AG04450 (cell line): ENCODE data around the gene IL1RAPL1. TPM values are rescaled to one million over a fixed set of nuclear protein-coding genes. Genes with fewer than 3 reads are reported as not detected.

ENCODE experiments used
- CTCF ChIA-PET: fragments of 300-600, 350-600 bp; formaldehyde crosslinking; extraction: SDS; loops from one replicate; lab custom pipeline; 2022; ENCODE audit warnings: antibody characterized with exemption, inconsistent platforms; lab: Charles Lee
- POLR2A ChIA-PET: fragments of 350-600 bp; formaldehyde crosslinking; extraction: SDS; loops from one replicate; lab custom pipeline; 2021; ENCODE audit warnings: antibody characterized with exemption, inconsistent platforms; lab: Yijun Ruan, JAX
- DNase-seq: peaks from one replicate; pipeline ENCODE4 v3.0.0-alpha.2; 2011; ENCODE audit warnings: low read depth, low spot score
- H3K27ac ChIP-seq: one replicate; pipeline ENCODE4 v1.5.1; 2012; ENCODE audit warnings: low read depth, low read length, control low read depth
- H3K27me3 ChIP-seq: one replicate; pipeline ENCODE4 v1.6.0; 2012; ENCODE audit warnings: low read length; ENCODE audit not compliant: control insufficient read depth, insufficient read depth
- H3K4me3 ChIP-seq: 2 replicates; pipeline ENCODE4 v1.5.1; 2011; ENCODE audit warnings: mild to moderate bottlenecking, low read depth, low read length, control low read depth
- H3K9me3 ChIP-seq: 2 replicates; pipeline ENCODE4 v1.5.1; 2012; ENCODE audit warnings: low read length; ENCODE audit not compliant: control insufficient read depth, insufficient read depth
- CTCF ChIP-seq: IDR thresholded peaks from 2 replicates; pipeline ENCODE4 v1.5.1; 2011; ENCODE audit warnings: low read depth, low read length, control low read depth, inconsistent platforms
- polyA plus RNA-seq: library from polyadenylated mRNA; depleted of rRNA; stranded (reverse); fragments of >200 nt; gene quantifications from 2 replicates; pipeline ENCODE4 v1.2.3, GENCODE V29; 2011

IL1RAPL1 gene
- polyA plus RNA-seq, 1 experiment = 0.93 TPM

GRCh38 chrX:29693912-29694311, 1106.7 kb downstream of the IL1RAPL1 start:
- no peak for TF ChIP-seq CTCF
- H3K4me3 ChIP-seq = no peak overlapping the region
- no peak overlapping the region for H3K27ac ChIP-seq
- CTCF ChIA-PET = no interaction called here
- H3K9me3 ChIP-seq = no peaks in the 10 kb centered on the region
- DNase-seq = no peak
- no peaks in the 10 kb centered on the region for H3K27me3 ChIP-seq
- POLR2A ChIA-PET = no interaction called here

GRCh38 chrX:29699239-29699638, 1112.0 kb downstream of the IL1RAPL1 start:
- ChIA-PET CTCF (no interaction called here), POLR2A (no interaction called here)
- no peak for DNase-seq
- Histone ChIP-seq H3K27me3 (no peaks in the 10 kb centered on the region), H3K9me3 (no peaks in the 10 kb centered on the region), H3K27ac (no peak overlapping the region), H3K4me3 (no peak overlapping the region)
- no peak for TF ChIP-seq CTCF

- CTCF ChIA-PET = no interaction called here
- Histone ChIP-seq H3K27ac (no peak overlapping the region), H3K4me3 (no peak overlapping the region), H3K27me3 (no peaks in the 10 kb centered on the region), H3K9me3 (no peaks in the 10 kb centered on the region)
- POLR2A ChIA-PET = no interaction called here
- no peak for DNase-seq
- no peak for TF ChIP-seq CTCF
Observed at GRCh38 chrX:29707088-29707487, 1119.8 kb downstream of the IL1RAPL1 start.

GRCh38 chrX:29721152-29721551, 1133.9 kb downstream of the IL1RAPL1 start:
- Histone ChIP-seq H3K9me3 (no peaks in the 10 kb centered on the region), H3K4me3 (no peak overlapping the region), H3K27ac (no peak overlapping the region), H3K27me3 (no peaks in the 10 kb centered on the region)
- POLR2A ChIA-PET = no interaction called here
- CTCF ChIA-PET = interaction anchor here (0.5 kb wide), 1 partner anchor 487 kb away, joined by 3 read pairs; no protein-coding TSS in a partner anchor
- no peak for TF ChIP-seq CTCF
- no peak for DNase-seq

- DNase-seq = no peak
- Histone ChIP-seq H3K4me3 (no peak overlapping the region), H3K27ac (no peak overlapping the region), H3K9me3 (no peaks in the 10 kb centered on the region), H3K27me3 (no peaks in the 10 kb centered on the region)
- CTCF ChIA-PET = no interaction called here
- no peak for TF ChIP-seq CTCF
- POLR2A ChIA-PET = no interaction called here
Observed at GRCh38 chrX:29724316-29724715, 1137.1 kb downstream of the IL1RAPL1 start.
